ENCODE results near the gene STPG1.

DNA sequence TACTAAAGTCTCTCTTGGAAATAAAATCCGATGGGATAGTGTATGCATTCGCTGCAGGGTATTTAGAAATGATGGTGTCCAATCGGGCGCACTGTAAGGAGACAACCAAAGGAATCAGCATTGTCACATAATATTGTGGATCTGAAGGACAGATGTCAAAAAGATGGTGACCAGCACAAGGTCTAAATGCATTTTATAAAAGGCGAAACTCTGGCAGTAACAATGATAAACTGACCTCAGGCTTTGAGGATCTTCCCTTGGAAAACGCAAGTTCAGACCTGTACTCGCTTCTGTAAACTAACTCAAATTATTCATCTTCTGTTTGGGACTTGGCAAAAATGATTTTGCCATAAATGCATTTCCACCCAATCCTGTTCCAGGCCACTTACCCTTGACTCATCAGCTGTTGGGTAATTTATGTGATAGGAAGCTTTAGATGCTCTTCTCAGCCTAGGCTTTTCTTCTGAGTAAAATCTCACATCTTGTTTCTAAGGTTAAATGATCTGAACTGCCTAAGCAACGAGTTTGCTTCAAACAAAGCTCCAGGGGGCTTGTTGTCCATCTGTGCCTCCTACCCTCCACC is 33.8 kb downstream of the STPG1 start:
- TF ChIP-seq TAF1 (IDR thresholded peaks at IDR 0.05; ENCODE audit: borderline replicate concordance, insufficient read depth, low read length), result no peak
- TF ChIP-seq SIN3A (IDR thresholded peaks at IDR 0.05; ENCODE audit: borderline replicate concordance, insufficient read depth, low read length), result no peak
- TF ChIP-seq POLR2AphosphoS5 (IDR thresholded peaks at IDR 0.05; ENCODE audit: low read depth, low read length), result no peak
- TF ChIP-seq, protein P1, sequence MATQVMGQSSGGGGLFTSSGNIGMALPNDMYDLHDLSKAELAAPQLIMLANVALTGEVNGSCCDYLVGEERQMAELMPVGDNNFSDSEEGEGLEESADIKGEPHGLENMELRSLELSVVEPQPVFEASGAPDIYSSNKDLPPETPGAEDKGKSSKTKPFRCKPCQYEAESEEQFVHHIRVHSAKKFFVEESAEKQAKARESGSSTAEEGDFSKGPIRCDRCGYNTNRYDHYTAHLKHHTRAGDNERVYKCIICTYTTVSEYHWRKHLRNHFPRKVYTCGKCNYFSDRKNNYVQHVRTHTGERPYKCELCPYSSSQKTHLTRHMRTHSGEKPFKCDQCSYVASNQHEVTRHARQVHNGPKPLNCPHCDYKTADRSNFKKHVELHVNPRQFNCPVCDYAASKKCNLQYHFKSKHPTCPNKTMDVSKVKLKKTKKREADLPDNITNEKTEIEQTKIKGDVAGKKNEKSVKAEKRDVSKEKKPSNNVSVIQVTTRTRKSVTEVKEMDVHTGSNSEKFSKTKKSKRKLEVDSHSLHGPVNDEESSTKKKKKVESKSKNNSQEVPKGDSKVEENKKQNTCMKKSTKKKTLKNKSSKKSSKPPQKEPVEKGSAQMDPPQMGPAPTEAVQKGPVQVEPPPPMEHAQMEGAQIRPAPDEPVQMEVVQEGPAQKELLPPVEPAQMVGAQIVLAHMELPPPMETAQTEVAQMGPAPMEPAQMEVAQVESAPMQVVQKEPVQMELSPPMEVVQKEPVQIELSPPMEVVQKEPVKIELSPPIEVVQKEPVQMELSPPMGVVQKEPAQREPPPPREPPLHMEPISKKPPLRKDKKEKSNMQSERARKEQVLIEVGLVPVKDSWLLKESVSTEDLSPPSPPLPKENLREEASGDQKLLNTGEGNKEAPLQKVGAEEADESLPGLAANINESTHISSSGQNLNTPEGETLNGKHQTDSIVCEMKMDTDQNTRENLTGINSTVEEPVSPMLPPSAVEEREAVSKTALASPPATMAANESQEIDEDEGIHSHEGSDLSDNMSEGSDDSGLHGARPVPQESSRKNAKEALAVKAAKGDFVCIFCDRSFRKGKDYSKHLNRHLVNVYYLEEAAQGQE (IDR thresholded peaks at IDR 0.05; ENCODE audit: insufficient read depth in 1 of 2, low read depth in 2 of 2, low read length in 2 of 2), result no peak
- TF ChIP-seq FOXP2 (optimal IDR thresholded peaks at IDR 0.05; ENCODE audit: borderline replicate concordance, extremely low read depth, extremely low read length, insufficient read depth), result no peak
